SU-DHL-6 (cell line): ENCODE results near the gene BANK1.

ENCODE experiments used
- EZH2phosphoT487 ChIP-seq: fragments of 200-600 bp; sonication (generic), shearing (Covaris generic); conservative IDR thresholded peaks from 2 replicates; pipeline ENCODE4 v1.6.1; 2018; ENCODE audit warnings: mild to moderate bottlenecking, antibody characterized with exemption, low read length, moderate library complexity, mixed read lengths
- TF ChIP-seq, protein P1 (sequence below): fragments of 200-600 bp; sonication (generic); IDR thresholded peaks from one replicate; pipeline ENCODE4 v1.5.1; 2017; ENCODE audit warnings: antibody characterized with exemption, mild to moderate bottlenecking, low read length, moderate library complexity; ENCODE audit not compliant: insufficient read depth, poor library complexity, severe bottlenecking

DNA sequence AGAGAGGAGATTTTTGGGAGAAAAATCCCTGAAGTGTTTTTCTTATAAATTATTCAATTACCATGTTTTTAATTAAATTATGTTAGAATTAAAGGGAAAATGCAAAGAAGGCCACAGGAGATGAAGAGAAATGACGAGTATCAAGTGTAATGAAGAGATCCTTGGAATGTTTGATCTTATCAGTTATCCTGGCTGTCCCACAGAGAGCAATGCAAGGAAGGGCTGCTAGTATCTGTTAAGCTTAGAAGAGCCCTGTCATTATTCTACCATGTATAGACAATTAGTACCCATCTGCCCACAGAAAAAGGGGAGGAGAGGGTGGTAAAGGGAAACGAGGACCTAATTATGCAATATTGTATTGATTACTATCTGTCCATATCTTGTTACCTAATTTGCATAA, 257.1 kb downstream of the BANK1 start:
- TF ChIP-seq, protein P1, sequence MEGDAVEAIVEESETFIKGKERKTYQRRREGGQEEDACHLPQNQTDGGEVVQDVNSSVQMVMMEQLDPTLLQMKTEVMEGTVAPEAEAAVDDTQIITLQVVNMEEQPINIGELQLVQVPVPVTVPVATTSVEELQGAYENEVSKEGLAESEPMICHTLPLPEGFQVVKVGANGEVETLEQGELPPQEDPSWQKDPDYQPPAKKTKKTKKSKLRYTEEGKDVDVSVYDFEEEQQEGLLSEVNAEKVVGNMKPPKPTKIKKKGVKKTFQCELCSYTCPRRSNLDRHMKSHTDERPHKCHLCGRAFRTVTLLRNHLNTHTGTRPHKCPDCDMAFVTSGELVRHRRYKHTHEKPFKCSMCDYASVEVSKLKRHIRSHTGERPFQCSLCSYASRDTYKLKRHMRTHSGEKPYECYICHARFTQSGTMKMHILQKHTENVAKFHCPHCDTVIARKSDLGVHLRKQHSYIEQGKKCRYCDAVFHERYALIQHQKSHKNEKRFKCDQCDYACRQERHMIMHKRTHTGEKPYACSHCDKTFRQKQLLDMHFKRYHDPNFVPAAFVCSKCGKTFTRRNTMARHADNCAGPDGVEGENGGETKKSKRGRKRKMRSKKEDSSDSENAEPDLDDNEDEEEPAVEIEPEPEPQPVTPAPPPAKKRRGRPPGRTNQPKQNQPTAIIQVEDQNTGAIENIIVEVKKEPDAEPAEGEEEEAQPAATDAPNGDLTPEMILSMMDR = no peak
- TF ChIP-seq EZH2phosphoT487 = no peak
